ENCODE measurements around the gene TUBA3E.
"Not testable (repeated sequence)": the region's sequence is repeated elsewhere in the genome, so short reads cannot be mapped to it uniquely, and the experiment has no call there.

Gene TUBA3E

GRCh38 chr2:130191319-130191718, 6.9 kb downstream of the TUBA3E start:
- DNase-seq (ENCODE audit: low spot score): not testable (repeated sequence)

DNA sequence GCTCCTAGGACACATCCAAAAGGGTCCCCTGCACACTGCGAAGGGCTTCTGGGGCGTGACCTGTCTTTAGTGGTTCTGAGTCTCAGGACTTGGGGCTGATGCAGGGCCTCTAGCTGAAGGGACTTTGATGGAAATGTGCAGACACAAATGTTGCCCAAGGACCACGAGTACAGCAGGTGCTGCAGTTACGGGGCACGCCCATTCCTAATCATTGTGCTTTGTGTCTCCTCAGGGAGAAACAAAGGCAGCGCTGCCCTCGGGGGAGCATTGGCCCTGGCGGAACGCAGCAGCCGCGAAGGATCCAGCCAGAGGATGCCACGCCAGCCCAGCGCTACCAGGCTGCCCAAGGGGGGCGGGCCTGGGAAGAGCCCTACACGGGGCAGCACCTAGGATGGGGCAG, 8.0 kb downstream of the TUBA3E start:
- no peak for DNase-seq (ENCODE audit: low spot score)

GRCh38 chr2:130188958-130189357, 9.3 kb downstream of the TUBA3E start:
- not testable (repeated sequence) for DNase-seq (ENCODE audit: low spot score)

- not testable (repeated sequence) for DNase-seq (ENCODE audit: low spot score)
Observed at GRCh38 chr2:130187859-130188792, 10.1 kb downstream of the TUBA3E start.

DNA sequence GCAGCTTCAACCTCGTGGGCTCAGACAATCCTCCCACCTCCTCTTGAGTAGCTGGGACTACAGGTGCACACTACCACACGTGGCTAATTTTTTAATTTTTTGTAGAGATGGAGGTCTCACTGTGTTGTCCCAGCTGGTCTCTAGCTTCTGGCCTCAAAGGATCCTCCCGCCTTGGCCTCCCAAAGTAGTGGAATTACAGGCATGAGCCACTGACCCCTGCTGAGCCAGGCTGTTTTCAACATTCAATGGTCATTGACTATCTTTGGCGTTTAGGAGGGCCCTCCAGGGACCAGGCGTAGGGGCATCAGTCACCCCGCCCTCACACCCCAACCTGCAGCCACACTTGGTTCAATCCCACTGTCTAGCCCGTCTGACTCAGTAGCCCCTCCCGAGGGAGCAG, 11.0 kb downstream of the TUBA3E start:
- DNase-seq (ENCODE audit: low spot score): no peak

GRCh38 chr2:130186391-130186790, 11.8 kb downstream of the TUBA3E start:
- DNase-seq (ENCODE audit: low spot score): no peak

DNA sequence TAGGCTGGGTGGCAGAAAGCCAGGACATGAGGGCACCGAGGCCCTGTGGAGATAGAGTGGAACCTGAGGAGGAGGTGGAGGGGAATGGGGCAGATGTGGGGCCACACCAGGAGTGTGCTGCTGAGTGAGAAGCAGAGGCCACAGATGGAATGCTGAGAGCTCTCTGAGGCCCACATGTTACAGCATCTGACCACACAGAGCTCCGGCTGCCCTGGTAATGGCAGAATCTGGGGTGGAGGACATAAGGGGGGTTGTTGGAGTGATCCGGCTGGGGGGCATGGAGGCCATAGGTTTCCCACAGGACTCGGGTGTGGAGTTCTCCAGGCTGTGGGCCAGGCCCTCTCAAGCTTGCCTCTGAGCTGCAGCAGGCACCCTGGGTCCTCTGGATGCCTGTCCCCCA, 12.3 kb downstream of the TUBA3E start:
- DNase-seq (ENCODE audit: low spot score): no peak

DNA sequence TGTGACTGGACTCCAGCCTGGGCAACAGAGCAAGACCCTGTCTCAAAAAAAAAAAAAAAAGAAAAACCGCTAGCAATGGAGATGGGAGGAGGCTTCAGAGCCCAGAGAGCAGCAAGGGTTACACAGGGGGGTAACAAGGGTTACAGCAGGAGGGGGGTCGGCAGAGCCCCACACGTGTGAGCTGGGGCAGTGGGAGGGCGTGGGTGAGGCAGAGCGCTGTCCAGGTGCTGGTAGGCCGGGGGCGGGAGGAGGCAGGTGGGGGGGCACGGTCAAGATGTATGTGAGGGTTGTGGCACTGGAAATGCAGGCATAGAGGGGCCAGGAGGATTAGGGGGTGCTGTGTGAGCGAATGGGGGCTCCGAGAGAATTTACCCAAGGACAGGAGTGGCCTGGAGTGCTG, 12.8 kb downstream of the TUBA3E start:
- no peak for DNase-seq (ENCODE audit: low spot score)

- no peak for DNase-seq (ENCODE audit: low spot score)
Observed at GRCh38 chr2:130183512-130184373, 14.5 kb downstream of the TUBA3E start.

- not testable (repeated sequence) for DNase-seq (ENCODE audit: low spot score)
Observed at GRCh38 chr2:130182826-130183511, 15.3 kb downstream of the TUBA3E start.

DNA sequence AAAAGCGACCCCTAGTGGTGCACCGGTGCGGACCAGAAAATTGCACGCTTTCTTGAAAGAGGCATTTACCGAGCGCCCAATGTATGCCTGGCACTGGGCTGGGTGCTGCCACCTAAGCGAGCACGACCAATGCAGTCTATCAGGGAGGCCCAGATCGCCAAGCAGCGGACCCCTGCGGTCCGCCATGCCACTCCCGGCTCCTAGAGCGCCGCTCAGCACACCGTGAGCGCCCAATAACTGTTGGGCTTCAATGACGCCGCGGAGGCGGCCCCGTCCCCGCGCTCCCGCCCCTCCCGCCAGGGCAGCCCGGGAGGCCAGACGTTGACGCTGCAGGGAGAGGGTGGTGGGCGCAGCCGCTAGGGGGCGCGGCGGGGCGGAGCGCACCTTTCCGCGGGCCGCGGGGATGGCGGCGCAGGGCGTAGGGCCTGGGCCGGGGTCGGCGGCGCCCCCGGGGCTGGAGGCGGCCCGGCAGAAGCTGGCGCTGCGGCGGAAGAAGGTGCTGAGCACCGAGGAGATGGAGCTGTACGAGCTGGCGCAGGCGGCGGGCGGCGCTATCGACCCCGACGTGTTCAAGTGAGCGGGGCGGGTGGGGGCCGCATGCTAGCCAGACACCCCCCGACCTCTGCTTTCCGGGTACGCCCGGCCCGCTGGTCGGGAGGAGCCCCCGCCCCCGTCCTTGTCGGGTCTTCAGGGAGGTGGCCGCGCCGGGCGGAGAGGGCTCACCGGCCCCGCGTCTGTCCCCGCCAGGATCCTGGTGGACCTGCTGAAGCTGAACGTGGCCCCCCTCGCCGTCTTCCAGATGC, 16.2 kb downstream of the TUBA3E start, which contains the start of gene MZT2B:
TSS of gene MZT2B (plus strand) at position 383 of the 803 bp plus-strand sequence. CDS start at position 404, 21 bp downstream.
- DNase-seq (ENCODE audit: low spot score): peak; percentile 91

GRCh38 chr2:130181325-130181879, 16.8 kb downstream of the TUBA3E start, which contains the start of gene SMPD4:
TSS of gene SMPD4 (minus strand) at chr2:130181602. CDS start at chr2:130176592, 5,010 bp downstream.
- DNase-seq (ENCODE audit: low spot score): peak; percentile 98

DNA sequence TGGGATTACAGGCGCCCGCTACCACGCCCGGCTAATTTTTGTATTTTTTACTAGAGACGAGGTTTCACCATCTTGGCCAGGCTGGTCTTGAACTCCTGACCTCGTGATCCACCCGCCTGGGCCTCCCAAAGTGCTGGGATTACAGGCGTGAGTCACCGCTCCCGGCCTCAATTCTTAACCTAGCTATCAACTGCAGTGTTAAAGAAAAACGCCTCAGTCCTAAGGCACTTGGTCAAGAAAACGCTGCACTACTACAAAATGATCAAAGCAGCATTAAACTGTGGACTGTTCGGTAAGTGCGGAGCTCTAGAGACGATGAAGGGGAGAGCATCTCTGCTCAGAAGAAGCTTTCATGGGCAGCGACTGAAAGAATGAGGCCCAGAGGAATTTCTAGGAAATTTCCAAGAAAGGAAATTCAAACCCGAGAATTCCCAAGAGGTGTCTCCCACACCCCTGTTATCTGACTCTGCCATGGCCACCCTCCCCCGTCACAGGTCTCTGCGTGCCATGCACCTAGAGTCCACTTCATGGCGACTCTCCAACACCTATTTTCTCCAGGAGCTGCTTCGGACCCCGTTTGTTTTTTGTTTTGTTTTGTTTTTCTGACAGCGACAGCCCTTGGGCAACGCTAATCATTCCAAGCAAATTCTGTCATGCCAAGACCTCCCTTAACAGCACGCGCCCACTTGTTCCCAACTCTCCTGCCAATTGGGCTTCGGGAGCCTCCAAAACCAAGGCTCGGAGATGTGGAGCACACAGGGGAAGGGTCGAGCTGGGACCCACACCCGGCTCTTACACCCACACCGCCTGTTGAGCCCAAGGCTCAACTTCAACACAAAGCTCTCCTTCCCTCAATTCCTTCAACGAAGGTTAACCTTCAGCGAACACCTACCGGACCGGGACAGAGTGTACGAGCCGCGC, 17.6 kb downstream of the TUBA3E start:
- DNase-seq (ENCODE audit: low spot score): not testable (repeated sequence)

DNA sequence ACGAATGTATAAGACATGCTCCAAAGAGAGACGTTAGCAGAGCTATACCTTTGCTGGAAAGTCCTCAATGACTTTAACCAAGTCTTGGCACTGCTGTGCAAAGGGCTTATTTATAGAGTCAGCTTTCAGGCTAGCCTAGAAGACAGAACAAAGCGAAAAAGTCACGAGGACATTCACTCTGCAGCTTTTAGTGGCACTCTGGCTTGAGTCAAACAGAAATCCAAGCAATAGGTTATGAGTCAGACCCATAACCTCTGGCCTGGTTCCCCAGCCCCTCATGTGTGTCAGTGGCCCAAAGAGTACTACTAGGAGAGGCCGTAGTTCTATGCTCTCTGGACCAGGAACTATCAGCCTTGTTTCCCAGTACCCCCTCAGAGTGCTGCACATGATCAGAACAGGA, 23.4 kb downstream of the TUBA3E start:
- DNase-seq (ENCODE audit: low spot score): not testable (repeated sequence)

GRCh38 chr2:130169896-130170295, 28.3 kb downstream of the TUBA3E start:
- DNase-seq (ENCODE audit: low spot score): no peak

DNA sequence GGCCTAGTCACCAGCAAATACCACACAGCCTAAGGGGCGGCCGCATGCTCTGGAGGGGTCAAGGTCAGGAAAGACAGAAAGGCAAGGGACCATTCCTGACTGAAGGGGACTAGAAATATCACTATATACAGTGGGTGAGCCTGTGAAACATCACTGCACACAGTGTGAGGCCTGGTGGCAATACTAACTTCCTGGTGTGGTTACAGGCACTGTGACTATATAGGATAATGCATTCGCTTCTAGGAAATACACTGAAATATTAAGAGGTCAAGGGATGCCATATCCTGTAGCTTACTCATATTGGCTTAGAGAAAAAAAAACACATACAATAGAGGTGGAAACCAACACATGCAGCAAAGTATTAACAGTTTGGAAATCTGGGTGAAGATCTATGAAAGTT, 29.1 kb downstream of the TUBA3E start:
- DNase-seq (ENCODE audit: low spot score): not testable (repeated sequence)

GRCh38 chr2:130166611-130167010, 31.6 kb downstream of the TUBA3E start:
- DNase-seq (ENCODE audit: low spot score): not testable (repeated sequence)

GRCh38 chr2:130165293-130166016, 32.8 kb downstream of the TUBA3E start:
- no peak for DNase-seq (ENCODE audit: low spot score)

DNA sequence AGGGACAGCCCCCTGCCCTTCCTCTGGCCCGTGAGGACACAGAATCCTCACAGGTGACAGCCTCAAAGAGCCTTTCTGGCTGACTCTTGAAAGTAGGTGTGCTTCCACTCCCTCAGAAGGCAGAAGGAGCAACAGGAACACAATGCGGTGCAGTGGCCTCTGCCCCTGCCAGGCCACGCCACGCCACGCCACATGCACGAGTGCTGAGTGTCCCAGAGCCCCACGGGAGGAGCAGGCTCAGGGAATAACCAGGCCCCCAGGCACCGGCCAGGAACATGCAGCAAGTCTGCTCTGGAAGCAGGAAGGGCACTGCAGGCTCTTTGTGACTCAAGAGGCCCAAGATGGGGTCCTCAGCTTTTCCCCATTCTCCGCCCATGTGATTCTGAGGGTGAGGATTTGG, 35.3 kb downstream of the TUBA3E start:
- no peak for DNase-seq (ENCODE audit: low spot score)
